GM20431 (cell line): ENCODE measurements around the gene OR2T27.
"Not testable (repeated sequence)": the region's sequence is repeated elsewhere in the genome, so short reads cannot be mapped to it uniquely, and the experiment has no call there.

Source experiments
- in situ Hi-C: fragments of 300-500 bp; cut with MseI, MboI; formaldehyde crosslinking; loops from one replicate; pipeline ENCODE4 v1.15.0; 2020; ENCODE audit warnings: low sequenced_read_pairs; ENCODE audit not compliant: unreplicated experiment

The OR2T27 gene

GRCh38 chr1:248642971-248643651 lies 12.2 kb downstream of the OR2T27 start:
- in situ Hi-C loops: not testable (repeated sequence)

DNA sequence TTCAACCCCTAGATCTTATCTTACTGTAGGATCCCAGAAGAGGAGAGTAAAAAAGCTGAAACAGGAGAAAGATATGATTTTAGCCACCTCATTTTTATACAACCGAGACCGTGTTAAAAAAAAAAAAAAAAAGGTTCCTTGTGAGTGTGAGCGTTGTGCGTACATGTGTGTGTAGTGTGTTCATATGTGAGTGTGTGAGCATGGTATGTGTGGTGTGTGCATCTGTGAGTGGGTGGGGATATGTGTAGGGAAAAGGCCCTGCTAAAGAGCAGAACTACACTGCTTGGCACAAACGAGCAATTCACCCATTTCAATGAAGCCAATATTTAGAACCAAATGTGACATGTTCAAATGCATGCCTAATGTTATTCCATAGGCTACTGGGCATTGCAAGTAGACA lies 13.7 kb downstream of the OR2T27 start:
- in situ Hi-C loops: not testable (repeated sequence)

- in situ Hi-C loops: not testable (repeated sequence)
These were observed 14.4 kb downstream of the OR2T27 start for GRCh38 chr1:248640906-248641305.

- in situ Hi-C loops: not testable (repeated sequence)
These were observed 15.7 kb downstream of the OR2T27 start for GRCh38 chr1:248639652-248640051.

GRCh38 chr1:248636612-248637011 lies 18.7 kb downstream of the OR2T27 start:
- in situ Hi-C loops: not testable (repeated sequence)

- in situ Hi-C loops: not testable (repeated sequence)
These were observed 20.3 kb downstream of the OR2T27 start, which contains the start of gene OR2T11 for GRCh38 chr1:248634991-248635390. TSS of gene OR2T11 (minus strand) at chr1:248635091. CDS start at chr1:248627128, 7,963 bp downstream.

DNA sequence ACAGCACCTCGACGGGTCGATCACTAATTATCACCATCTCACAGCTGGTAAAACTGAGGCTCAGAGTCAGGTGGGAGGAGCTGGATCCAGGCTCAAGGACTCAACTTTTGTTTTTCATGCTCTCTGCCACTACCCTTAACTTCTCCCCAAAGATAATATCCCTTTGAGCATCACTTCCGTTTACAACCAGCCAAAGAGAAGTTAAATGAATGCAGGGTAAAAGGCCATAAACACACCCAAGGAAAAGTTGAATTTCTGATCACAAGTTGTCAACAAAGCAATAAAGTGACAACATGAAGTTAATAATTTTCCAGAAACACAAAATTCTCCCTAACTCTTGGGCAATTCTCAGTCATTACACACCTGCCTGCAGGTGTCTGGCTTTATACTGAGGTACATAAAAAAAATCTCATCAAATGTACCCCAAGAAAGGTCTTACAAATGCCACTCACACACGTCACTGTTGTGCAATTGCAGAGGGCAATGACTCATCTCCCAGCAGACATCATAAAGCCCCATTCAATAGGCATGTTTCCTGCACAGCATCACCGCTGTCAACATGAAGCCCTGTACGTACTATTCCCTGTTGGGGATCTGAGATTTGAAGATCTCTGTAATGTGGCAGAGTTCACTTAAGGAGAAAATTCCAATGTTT lies 23.8 kb downstream of the OR2T27 start:
- in situ Hi-C loops: no loop called here

DNA sequence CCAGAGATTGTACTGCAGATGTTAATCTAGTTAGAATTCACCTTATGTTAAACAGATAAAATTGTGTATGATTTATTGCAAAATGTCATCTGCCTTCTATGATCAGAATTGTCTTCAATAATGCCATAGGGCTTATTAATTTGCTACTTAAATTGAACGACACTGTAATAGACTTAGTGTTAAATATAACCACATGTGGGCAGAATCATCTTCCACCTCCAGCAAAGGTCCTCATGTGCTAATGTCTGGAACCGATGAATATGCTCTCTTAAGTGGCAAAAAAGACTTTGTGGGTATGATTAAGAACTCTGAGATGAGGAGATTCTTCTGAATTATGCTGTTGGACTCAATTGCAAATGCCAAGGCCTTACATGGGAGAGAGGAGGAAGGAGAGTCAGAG lies 24.8 kb downstream of the OR2T27 start:
- in situ Hi-C loops: no loop called here

- in situ Hi-C loops: no loop called here
These were observed 27.1 kb downstream of the OR2T27 start for GRCh38 chr1:248627971-248628844.

DNA sequence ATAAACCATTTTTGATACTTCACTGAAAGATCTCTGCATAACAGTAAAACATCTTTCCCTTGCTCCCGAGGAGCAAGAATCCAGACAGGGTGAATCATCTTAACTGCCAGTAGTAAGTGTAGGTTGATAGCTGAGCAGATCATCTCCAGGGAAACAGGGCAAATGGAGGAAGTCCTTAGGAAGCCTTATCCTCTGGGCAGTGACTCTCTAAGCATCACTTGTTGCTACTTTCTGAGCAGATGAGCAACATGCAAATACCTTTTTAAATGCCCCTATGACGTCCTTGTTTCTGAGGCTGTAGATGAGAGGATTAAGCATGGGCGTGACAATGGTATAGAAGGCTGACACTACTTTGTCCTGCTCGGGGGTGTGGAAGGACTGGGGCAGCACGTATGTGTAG lies 29.4 kb downstream of the OR2T27 start:
- in situ Hi-C loops: no loop called here

DNA sequence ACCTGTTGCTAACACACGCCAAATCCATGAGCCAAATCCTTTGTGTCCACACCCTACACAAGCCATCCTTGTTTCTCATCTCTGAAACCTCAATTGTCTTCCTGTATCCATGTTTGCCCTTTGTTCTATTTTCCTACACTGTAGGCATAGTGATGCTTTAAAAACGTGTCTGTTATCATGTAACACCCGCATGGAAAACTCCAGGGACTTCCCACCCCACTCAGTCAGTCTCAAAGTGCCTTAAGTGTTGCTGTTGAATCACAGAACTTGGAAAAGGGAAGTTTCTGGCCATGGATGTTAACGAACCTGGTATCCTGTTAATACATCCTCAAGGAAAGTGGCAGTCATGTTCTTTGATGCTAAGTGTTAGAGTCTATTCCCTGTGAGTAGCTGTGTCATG lies 30.2 kb downstream of the OR2T27 start:
- in situ Hi-C loops: no loop called here

GRCh38 chr1:248622570-248623001 lies 32.7 kb downstream of the OR2T27 start:
- in situ Hi-C loops: no loop called here

- in situ Hi-C loops: no loop called here
These were observed 33.6 kb downstream of the OR2T27 start for GRCh38 chr1:248621770-248622169.

GRCh38 chr1:248618878-248619277 lies 36.5 kb downstream of the OR2T27 start:
- in situ Hi-C loops: no loop called here

GRCh38 chr1:248618119-248618518 lies 37.2 kb downstream of the OR2T27 start:
- in situ Hi-C loops: no loop called here

- in situ Hi-C loops: no loop called here
These were observed 41.6 kb downstream of the OR2T27 start for GRCh38 chr1:248613742-248614141.

GRCh38 chr1:248611883-248612414 lies 43.4 kb downstream of the OR2T27 start:
- in situ Hi-C loops: no loop called here

- in situ Hi-C loops: no loop called here
These were observed 45.0 kb downstream of the OR2T27 start for GRCh38 chr1:248610301-248610700.
